Sigmoid colon (tissue), 4 donors: Measurements from ENCODE around the gene ZNF577.

ENCODE experiments used
- EP300 ChIP-seq, 4 donors: sonication (generic); formaldehyde crosslinking; IDR thresholded peaks; one replicate each; pipeline ENCODE4 v1.6.1; 2017; ENCODE audit warnings: antibody characterized with exemption in 4 of 4
- POLR2A ChIP-seq, 2 donors: fragments of 450-650 bp; IDR thresholded peaks; one replicate each; pipeline ENCODE4 v1.6.1; 2016; ENCODE audit warnings: antibody characterized with exemption in 2 of 2, mild to moderate bottlenecking in 2 of 2, moderate library complexity in 2 of 2

DNA sequence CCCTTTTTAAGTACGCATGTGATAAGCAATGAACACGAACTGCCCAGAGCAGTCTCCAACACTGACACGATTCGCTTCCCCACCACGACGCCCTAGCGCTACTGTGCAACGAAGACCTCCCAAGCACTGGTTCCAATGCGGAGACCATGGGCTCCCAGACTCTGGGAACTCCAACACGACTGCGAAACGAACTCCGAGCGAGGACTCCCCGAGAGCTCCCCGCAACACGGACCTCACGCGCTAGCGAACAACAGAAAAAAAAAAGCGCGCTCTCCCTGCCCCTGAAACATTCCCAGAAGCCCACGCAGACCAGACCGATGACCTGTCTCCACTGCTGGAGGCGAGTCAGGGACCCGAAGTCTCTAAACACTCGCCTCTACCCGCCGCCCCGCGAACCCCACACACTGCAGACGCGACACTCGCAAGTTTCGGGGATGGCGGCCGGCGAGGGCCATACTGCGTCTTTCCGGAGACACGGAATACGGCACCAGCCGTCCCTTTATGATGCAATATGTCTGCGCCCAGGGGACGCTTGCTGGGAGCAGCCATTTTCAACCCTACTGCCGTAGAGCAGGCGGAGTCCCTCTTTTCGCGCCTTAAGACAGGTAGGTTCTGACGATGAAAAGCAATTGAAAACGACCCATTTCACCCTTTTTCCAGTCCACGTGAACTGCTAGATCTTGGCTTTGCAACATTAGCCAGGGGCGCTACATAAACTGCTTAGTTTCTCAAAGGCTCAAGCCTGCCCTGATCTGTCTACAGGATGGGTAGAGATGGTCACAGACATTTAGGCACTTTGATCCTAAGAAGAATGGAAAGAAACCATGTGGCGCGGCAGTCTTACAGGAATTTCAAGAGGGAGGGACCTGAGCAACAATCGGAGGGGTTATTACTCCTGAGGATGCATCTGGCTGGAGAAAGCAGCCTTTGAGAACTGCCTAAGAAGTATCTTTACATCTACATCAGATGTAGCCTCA lies at the start of gene ZNF577:
- TF ChIP-seq POLR2A (IDR thresholded peaks at IDR 0.05): no peak
- TF ChIP-seq EP300 (IDR thresholded peaks at IDR 0.05): peak in 1 of 4 donors; percentile 48
